Activated T-cell treated with anti-CD3 and anti-CD28 coated beads, Interleukin-2, amount 50 U/mL, for 1 hour (primary cell): Measurements from ENCODE around the gene PNPLA2.

Experiments
- DNase-seq: peaks from one replicate; pipeline ENCODE4 v3.0.0-alpha.2; 2020

The PNPLA2 gene

GRCh38 chr11:862696-863022 lies 43.9 kb downstream of the PNPLA2 start:
- DNase-seq = no peak

GRCh38 chr11:863023-863909 lies 44.6 kb downstream of the PNPLA2 start:
- DNase-seq = no peak

GRCh38 chr11:863910-864827 lies 45.5 kb downstream of the PNPLA2 start:
- no peak for DNase-seq

- no peak for DNase-seq
Measured at GRCh38 chr11:864898-865297, 46.2 kb downstream of the PNPLA2 start.

GRCh38 chr11:865462-866430 lies 47.0 kb downstream of the PNPLA2 start:
- no peak for DNase-seq

GRCh38 chr11:866481-866880 lies 47.8 kb downstream of the PNPLA2 start:
- no peak for DNase-seq

- DNase-seq = no peak
Measured at GRCh38 chr11:867856-868358, 49.2 kb downstream of the PNPLA2 start.

GRCh38 chr11:868394-868793 lies 49.7 kb downstream of the PNPLA2 start:
- DNase-seq = no peak

GRCh38 chr11:868802-869201 lies 50.1 kb downstream of the PNPLA2 start:
- no peak for DNase-seq

GRCh38 chr11:869399-870126 lies 50.8 kb downstream of the PNPLA2 start:
- DNase-seq = no peak

GRCh38 chr11:870127-870413 lies 51.4 kb downstream of the PNPLA2 start:
- DNase-seq = no peak

- no peak for DNase-seq
Measured at GRCh38 chr11:870418-870817, 51.7 kb downstream of the PNPLA2 start.

GRCh38 chr11:871472-871871 lies 52.8 kb downstream of the PNPLA2 start:
- no peak for DNase-seq

- DNase-seq = no peak
Measured at GRCh38 chr11:872799-873198, 54.1 kb downstream of the PNPLA2 start.

GRCh38 chr11:873706-874105 lies 55.0 kb downstream of the PNPLA2 start:
- no peak for DNase-seq
